Measurements from ENCODE around the gene EIF6.

GRCh38 chr20:35307666-35308653, 23.4 kb upstream of the EIF6 start:
- no peak for TF ChIP-seq EZH2 (IDR thresholded peaks at IDR 0.05; ENCODE audit: borderline replicate concordance, low read depth, low read length, poor library complexity, severe bottlenecking)
- TF ChIP-seq, protein P1, sequence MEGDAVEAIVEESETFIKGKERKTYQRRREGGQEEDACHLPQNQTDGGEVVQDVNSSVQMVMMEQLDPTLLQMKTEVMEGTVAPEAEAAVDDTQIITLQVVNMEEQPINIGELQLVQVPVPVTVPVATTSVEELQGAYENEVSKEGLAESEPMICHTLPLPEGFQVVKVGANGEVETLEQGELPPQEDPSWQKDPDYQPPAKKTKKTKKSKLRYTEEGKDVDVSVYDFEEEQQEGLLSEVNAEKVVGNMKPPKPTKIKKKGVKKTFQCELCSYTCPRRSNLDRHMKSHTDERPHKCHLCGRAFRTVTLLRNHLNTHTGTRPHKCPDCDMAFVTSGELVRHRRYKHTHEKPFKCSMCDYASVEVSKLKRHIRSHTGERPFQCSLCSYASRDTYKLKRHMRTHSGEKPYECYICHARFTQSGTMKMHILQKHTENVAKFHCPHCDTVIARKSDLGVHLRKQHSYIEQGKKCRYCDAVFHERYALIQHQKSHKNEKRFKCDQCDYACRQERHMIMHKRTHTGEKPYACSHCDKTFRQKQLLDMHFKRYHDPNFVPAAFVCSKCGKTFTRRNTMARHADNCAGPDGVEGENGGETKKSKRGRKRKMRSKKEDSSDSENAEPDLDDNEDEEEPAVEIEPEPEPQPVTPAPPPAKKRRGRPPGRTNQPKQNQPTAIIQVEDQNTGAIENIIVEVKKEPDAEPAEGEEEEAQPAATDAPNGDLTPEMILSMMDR (conservative IDR thresholded peaks at IDR 0.05; ENCODE audit: low read depth, low read length) = no peak
